Measurements from ENCODE around the gene CIDEA.

The CIDEA gene

GRCh38 chr18:12301263-12302005 lies 47.3 kb downstream of the CIDEA start:
- TF ChIP-seq CTCF (IDR thresholded peaks at IDR 0.05; ENCODE audit: low read depth, low read length), result no peak
- no peak for TF ChIP-seq EZH2phosphoT487 (IDR thresholded peaks at IDR 0.05; ENCODE audit: low read depth)
- H2AFZ ChIP-seq (ENCODE audit: low read depth, low read length), result no peak overlapping the region
- no peak overlapping the region for H3K4me2 ChIP-seq (ENCODE audit: low read length)
- H3K36me3 ChIP-seq (replicated peaks; ENCODE audit: low read depth, low read length), result no peaks in the 10 kb centered on the region
- H3K4me3 ChIP-seq (ENCODE audit: low read length), result no peak overlapping the region
- H4K20me1 ChIP-seq (ENCODE audit: insufficient read depth, low read length), result no peaks in the 10 kb centered on the region
- no peaks in the 10 kb centered on the region for H3K79me2 ChIP-seq (ENCODE audit: low read length)
- H3K27me3 ChIP-seq (ENCODE audit: low read depth, low read length), result no peaks in the 10 kb centered on the region; the same call in 1 of the 2 replicates
- no peaks in the 10 kb centered on the region for H3K9me3 ChIP-seq (ENCODE audit: insufficient read depth, low read length)
- H3K4me1 ChIP-seq (ENCODE audit: low read length), result no peaks in the 10 kb centered on the region
- no peak overlapping the region for H3K27ac ChIP-seq (ENCODE audit: low read length)
- H3K9ac ChIP-seq (ENCODE audit: low read length), result no peak overlapping the region

GRCh38 chr18:12302391-12303147 lies 48.4 kb downstream of the CIDEA start:
- H3K4me1 ChIP-seq (ENCODE audit: low read length), result no peaks in the 10 kb centered on the region
- no peak overlapping the region for H3K4me2 ChIP-seq (ENCODE audit: low read length)
- no peaks in the 10 kb centered on the region for H3K9me3 ChIP-seq (ENCODE audit: insufficient read depth, low read length)
- no peak overlapping the region for H3K4me3 ChIP-seq (ENCODE audit: low read length)
- H3K27me3 ChIP-seq (ENCODE audit: low read depth, low read length), result no peaks in the 10 kb centered on the region; the same call in 1 of the 2 replicates
- no peaks in the 10 kb centered on the region for H4K20me1 ChIP-seq (ENCODE audit: insufficient read depth, low read length)
- TF ChIP-seq CTCF (IDR thresholded peaks at IDR 0.05; ENCODE audit: low read depth, low read length) (no peak), EZH2phosphoT487 (IDR thresholded peaks at IDR 0.05; ENCODE audit: low read depth) (no peak)
- H3K9ac ChIP-seq (ENCODE audit: low read length), result no peak overlapping the region
- no peak overlapping the region for H2AFZ ChIP-seq (ENCODE audit: low read depth, low read length)
- H3K79me2 ChIP-seq (ENCODE audit: low read length), result no peaks in the 10 kb centered on the region
- H3K27ac ChIP-seq (ENCODE audit: low read length), result no peak overlapping the region
- H3K36me3 ChIP-seq (replicated peaks; ENCODE audit: low read depth, low read length), result no peaks in the 10 kb centered on the region

GRCh38 chr18:12304351-12305210 lies 50.4 kb downstream of the CIDEA start:
- H3K4me2 ChIP-seq (ENCODE audit: low read length), result no peak overlapping the region
- no peaks in the 10 kb centered on the region for H3K79me2 ChIP-seq (ENCODE audit: low read length)
- H3K4me3 ChIP-seq (ENCODE audit: low read length), result no peak overlapping the region
- peaks cover 7% of the 10 kb centered on the region for H3K4me1 ChIP-seq (ENCODE audit: low read length)
- H3K9ac ChIP-seq (ENCODE audit: low read length), result no peak overlapping the region
- H3K27ac ChIP-seq (ENCODE audit: low read length), result no peak overlapping the region
- H3K36me3 ChIP-seq (replicated peaks; ENCODE audit: low read depth, low read length), result no peaks in the 10 kb centered on the region
- no peaks in the 10 kb centered on the region for H3K27me3 ChIP-seq (ENCODE audit: low read depth, low read length)
- no peak for TF ChIP-seq EZH2phosphoT487 (IDR thresholded peaks at IDR 0.05; ENCODE audit: low read depth)
- TF ChIP-seq CTCF (IDR thresholded peaks at IDR 0.05; ENCODE audit: low read depth, low read length), result no peak
- H3K9me3 ChIP-seq (ENCODE audit: insufficient read depth, low read length), result no peaks in the 10 kb centered on the region
- no peak overlapping the region for H2AFZ ChIP-seq (ENCODE audit: low read depth, low read length)
- no peaks in the 10 kb centered on the region for H4K20me1 ChIP-seq (ENCODE audit: insufficient read depth, low read length)

Measured in OCI-LY3 (cell line).